ENCODE measurements around the gene GCSAML. TPM values are rescaled to one million over a fixed set of nuclear protein-coding genes. Genes with fewer than 3 reads are reported as not detected.

The GCSAML gene
- total and polyA plus RNA-seq, 2 of the 4 experiments (the other 2 are of a cell fraction) = not detected

DNA sequence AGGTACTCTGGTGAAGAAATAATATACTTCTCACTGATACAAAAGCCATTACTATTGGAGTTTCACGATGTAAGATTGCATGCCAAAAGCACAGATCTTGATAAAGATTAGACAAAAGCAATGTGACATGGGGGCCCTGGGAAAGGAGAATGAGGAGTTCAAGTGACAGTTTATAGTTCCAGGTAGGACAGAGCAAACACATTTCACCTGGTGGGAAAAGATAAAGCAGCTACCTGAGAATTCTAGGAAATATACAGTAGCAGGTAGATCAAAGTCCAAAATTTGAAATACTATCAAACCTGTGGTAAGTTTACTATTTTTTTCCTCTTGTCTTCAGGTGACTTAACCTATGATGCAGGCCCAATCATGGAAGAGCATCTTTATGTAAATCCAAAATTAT, 64.5 kb downstream of the GCSAML start:
- dilution Hi-C loops (cut with HindIII; ENCODE audit: low sequenced_read_pairs, unreplicated experiment) = no loop called here
- no peak overlapping the region for H2AK5ac ChIP-seq (ENCODE audit: low read depth, low read length)
- no peak overlapping the region for H2AK9ac ChIP-seq (replicated peaks; ENCODE audit: low read depth, low read length, poor library complexity)
- no peak overlapping the region for H2BK120ac ChIP-seq (ENCODE audit: low read depth, low read length)
- H2BK20ac ChIP-seq (ENCODE audit: low read depth, low read length) = no peak overlapping the region
- H3K9me1 ChIP-seq (ENCODE audit: insufficient read depth, low read length) = no peaks in the 10 kb centered on the region
- H3K36me3 ChIP-seq (ENCODE audit: control insufficient read depth, insufficient read depth, low read length) = no peaks in the 10 kb centered on the region
- H3K4me1 ChIP-seq (ENCODE audit: control insufficient read depth, insufficient read depth, low read length) = no peaks in the 10 kb centered on the region
- BruUV-seq (replicated peaks) = no TSS peak
- no peak overlapping the region for H3K4me3 ChIP-seq (ENCODE audit: insufficient read depth, low read depth, low read length)
- peaks cover 13% of the 10 kb centered on the region for H3K9me3 ChIP-seq (ENCODE audit: control insufficient read depth, insufficient read depth, low read length)
- H4K20me1 ChIP-seq (ENCODE audit: insufficient read depth, low read length) = no peaks in the 10 kb centered on the region
- no peaks in the 10 kb centered on the region for H3K79me1 ChIP-seq (ENCODE audit: low read depth in 1 of 2, low read length in 2 of 2)
- ChIA-PET CTCF (no interaction called here), POLR2A (ENCODE audit: unreplicated experiment) (no interaction called here)
- WGBS, 2 experiments (ENCODE audit: extremely low coverage in 2 of 2, insufficient read length in 1 of 2) = no CpG with 5 or more reads among the region's 1 CpG
- H2BK5ac ChIP-seq (ENCODE audit: low read depth, low read length, poor library complexity, severe bottlenecking) = no peak overlapping the region
- no peak overlapping the region for H3K18ac ChIP-seq (ENCODE audit: low read depth, low read length)
- no peaks in the 10 kb centered on the region for H3K27me3 ChIP-seq (ENCODE audit: control insufficient read depth, insufficient read depth, low read length)
- in situ Hi-C loops (cut with MboI; ENCODE audit: low sequenced_read_pairs) = no loop called here
- H3K23ac ChIP-seq (ENCODE audit: low read depth, low read length) = no peak overlapping the region
- no peak overlapping the region for H4K5ac ChIP-seq (ENCODE audit: low read depth, low read length)
- ATAC-seq (ENCODE audit: low read depth) = no peak
- no peak overlapping the region for H2BK15ac ChIP-seq (ENCODE audit: low read depth, low read length)
- no peak overlapping the region for H2AFZ ChIP-seq (replicated peaks; ENCODE audit: low read length, poor library complexity)
- no peak overlapping the region for H3K4me2 ChIP-seq (ENCODE audit: low read depth, low read length)
- no peak for DNase-seq
- no peak overlapping the region for H3K9ac ChIP-seq (ENCODE audit: low read depth, low read length)
- no peak overlapping the region for H4K8ac ChIP-seq (ENCODE audit: low read depth in 2 of 2, low read length in 2 of 2)
- no peak overlapping the region for H3K4ac ChIP-seq (ENCODE audit: low read depth, low read length)
- H3K14ac ChIP-seq (replicated peaks; ENCODE audit: low read depth, low read length) = no peak overlapping the region
- intact Hi-C loops (cut with micrococcal nuclease) = no loop called here
- no peak overlapping the region for H4K91ac ChIP-seq (ENCODE audit: insufficient read depth, low read depth, low read length)
- no peak overlapping the region for H3K56ac ChIP-seq (ENCODE audit: extremely low read depth, insufficient read depth, low read length)
- TF ChIP-seq, protein P1, sequence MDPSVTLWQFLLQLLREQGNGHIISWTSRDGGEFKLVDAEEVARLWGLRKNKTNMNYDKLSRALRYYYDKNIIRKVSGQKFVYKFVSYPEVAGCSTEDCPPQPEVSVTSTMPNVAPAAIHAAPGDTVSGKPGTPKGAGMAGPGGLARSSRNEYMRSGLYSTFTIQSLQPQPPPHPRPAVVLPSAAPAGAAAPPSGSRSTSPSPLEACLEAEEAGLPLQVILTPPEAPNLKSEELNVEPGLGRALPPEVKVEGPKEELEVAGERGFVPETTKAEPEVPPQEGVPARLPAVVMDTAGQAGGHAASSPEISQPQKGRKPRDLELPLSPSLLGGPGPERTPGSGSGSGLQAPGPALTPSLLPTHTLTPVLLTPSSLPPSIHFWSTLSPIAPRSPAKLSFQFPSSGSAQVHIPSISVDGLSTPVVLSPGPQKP (IDR thresholded peaks at IDR 0.05; ENCODE audit: borderline replicate concordance, low read depth, low read length) = no peak
- TF ChIP-seq MAFK (IDR thresholded peaks at IDR 0.05; ENCODE audit: low read depth, low read length) (no peak), CEBPB (IDR thresholded peaks at IDR 0.05; ENCODE audit: low read depth, low read length) (no peak), MAZ (IDR thresholded peaks at IDR 0.05; ENCODE audit: borderline replicate concordance, low read depth, low read length) (no peak), FOS (IDR thresholded peaks at IDR 0.05; ENCODE audit: low read depth, low read length) (no peak), POLR2A (IDR thresholded peaks at IDR 0.05; ENCODE audit: low read depth, low read length) (no peak), RFX5 (IDR thresholded peaks at IDR 0.05; ENCODE audit: low read depth, low read length) (no peak), NFE2L2 (IDR thresholded peaks at IDR 0.05; ENCODE audit: low read depth, low read length) (no peak), RCOR1 (IDR thresholded peaks at IDR 0.05; ENCODE audit: insufficient replicate concordance, low read length) (no peak), CHD1 (IDR thresholded peaks at IDR 0.05; ENCODE audit: low read depth, low read length) (no peak), MXI1 (IDR thresholded peaks at IDR 0.05; ENCODE audit: borderline replicate concordance, low read depth, low read length) (no peak), BHLHE40 (IDR thresholded peaks at IDR 0.05; ENCODE audit: low read depth, low read length) (no peak), SMC3 (IDR thresholded peaks at IDR 0.05; ENCODE audit: low read depth, low read length) (no peak), RAD21 (IDR thresholded peaks at IDR 0.05; ENCODE audit: low read length) (no peak)
- TF ChIP-seq, protein P2, sequence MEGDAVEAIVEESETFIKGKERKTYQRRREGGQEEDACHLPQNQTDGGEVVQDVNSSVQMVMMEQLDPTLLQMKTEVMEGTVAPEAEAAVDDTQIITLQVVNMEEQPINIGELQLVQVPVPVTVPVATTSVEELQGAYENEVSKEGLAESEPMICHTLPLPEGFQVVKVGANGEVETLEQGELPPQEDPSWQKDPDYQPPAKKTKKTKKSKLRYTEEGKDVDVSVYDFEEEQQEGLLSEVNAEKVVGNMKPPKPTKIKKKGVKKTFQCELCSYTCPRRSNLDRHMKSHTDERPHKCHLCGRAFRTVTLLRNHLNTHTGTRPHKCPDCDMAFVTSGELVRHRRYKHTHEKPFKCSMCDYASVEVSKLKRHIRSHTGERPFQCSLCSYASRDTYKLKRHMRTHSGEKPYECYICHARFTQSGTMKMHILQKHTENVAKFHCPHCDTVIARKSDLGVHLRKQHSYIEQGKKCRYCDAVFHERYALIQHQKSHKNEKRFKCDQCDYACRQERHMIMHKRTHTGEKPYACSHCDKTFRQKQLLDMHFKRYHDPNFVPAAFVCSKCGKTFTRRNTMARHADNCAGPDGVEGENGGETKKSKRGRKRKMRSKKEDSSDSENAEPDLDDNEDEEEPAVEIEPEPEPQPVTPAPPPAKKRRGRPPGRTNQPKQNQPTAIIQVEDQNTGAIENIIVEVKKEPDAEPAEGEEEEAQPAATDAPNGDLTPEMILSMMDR (conservative IDR thresholded peaks at IDR 0.05; ENCODE audit: low read depth, low read length) = no peak
- TF ChIP-seq, protein P3, sequence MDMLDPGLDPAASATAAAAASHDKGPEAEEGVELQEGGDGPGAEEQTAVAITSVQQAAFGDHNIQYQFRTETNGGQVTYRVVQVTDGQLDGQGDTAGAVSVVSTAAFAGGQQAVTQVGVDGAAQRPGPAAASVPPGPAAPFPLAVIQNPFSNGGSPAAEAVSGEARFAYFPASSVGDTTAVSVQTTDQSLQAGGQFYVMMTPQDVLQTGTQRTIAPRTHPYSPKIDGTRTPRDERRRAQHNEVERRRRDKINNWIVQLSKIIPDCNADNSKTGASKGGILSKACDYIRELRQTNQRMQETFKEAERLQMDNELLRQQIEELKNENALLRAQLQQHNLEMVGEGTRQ (IDR thresholded peaks at IDR 0.05; ENCODE audit: low read depth, low read length) = no peak
- no peak overlapping the region for H3K27ac ChIP-seq (ENCODE audit: insufficient read depth, low read length)
